ENCODE measurements around the gene FGG. TPM values are rescaled to one million over a fixed set of nuclear protein-coding genes. Genes with fewer than 3 reads are reported as not detected.

FGG gene
- polyA plus RNA-seq, 6 donors from 2014 or later, result not detected

GRCh38 chr4:154589296-154590197 lies 22.9 kb downstream of the FGG start:
- peaks cover 30 to 45% (median 44%) of the 10 kb centered on the region in 3 donors for H3K27me3 Mint-ChIP-seq
- no peaks in the 10 kb centered on the region for H3K9me3 Mint-ChIP-seq
- DNase-seq (no peak), ATAC-seq (ENCODE audit: low read depth in 2 of 2) (no peak)
- H3K36me3 Mint-ChIP-seq, result no peaks in the 10 kb centered on the region
- H3K4me3 Mint-ChIP-seq, result no peak overlapping the region
- no peak overlapping the region for H3K27ac Mint-ChIP-seq
- H3K4me1 Mint-ChIP-seq, result no peaks in the 10 kb centered on the region

- H3K27me3 Mint-ChIP-seq, result peaks cover 35 to 45% (median 42%) of the 10 kb centered on the region in 3 donors
- no peak overlapping the region for H3K27ac Mint-ChIP-seq
- H3K36me3 Mint-ChIP-seq, result no peaks in the 10 kb centered on the region
- no peak overlapping the region for H3K4me3 Mint-ChIP-seq
- ATAC-seq (ENCODE audit: low read depth in 2 of 2) (no peak), DNase-seq (no peak)
- H3K9me3 Mint-ChIP-seq, result no peaks in the 10 kb centered on the region
- H3K4me1 Mint-ChIP-seq, result no peaks in the 10 kb centered on the region
Measured at GRCh38 chr4:154588198-154588597, 24.3 kb downstream of the FGG start.

- no peak for DNase-seq
- Mint-ChIP-seq H3K4me3 (no peak overlapping the region), H3K27ac (no peak overlapping the region), H3K9me3 (no peaks in the 10 kb centered on the region), H3K27me3 (peaks cover 32 to 38% (median 36%) of the 10 kb centered on the region in 3 donors), H3K36me3 (no peaks in the 10 kb centered on the region), H3K4me1 (no peaks in the 10 kb centered on the region)
- ATAC-seq (ENCODE audit: low read depth in 2 of 2), result no peak
Measured at GRCh38 chr4:154586296-154587033, 26.0 kb downstream of the FGG start.

- Mint-ChIP-seq H3K27me3 (peaks cover 22 to 38% (median 33%) of the 10 kb centered on the region in 3 donors), H3K36me3 (no peaks in the 10 kb centered on the region), H3K9me3 (no peaks in the 10 kb centered on the region), H3K4me3 (no peak overlapping the region), H3K4me1 (no peaks in the 10 kb centered on the region), H3K27ac (peak overlapping the region in 1 of 6 donors; percentile 48)
- no peak for ATAC-seq (ENCODE audit: low read depth in 2 of 2)
- no peak for DNase-seq
Measured at GRCh38 chr4:154585369-154586018, 27.0 kb downstream of the FGG start.

- no peak for DNase-seq
- ATAC-seq (ENCODE audit: low read depth in 2 of 2), result no peak
- Mint-ChIP-seq H3K27me3 (peaks cover 15 to 32% (median 25%) of the 10 kb centered on the region in 3 donors), H3K4me3 (no peak overlapping the region), H3K9me3 (no peaks in the 10 kb centered on the region), H3K36me3 (no peaks in the 10 kb centered on the region), H3K4me1 (no peaks in the 10 kb centered on the region), H3K27ac (no peak overlapping the region)
Measured at GRCh38 chr4:154584259-154584658, 28.2 kb downstream of the FGG start.

GRCh38 chr4:154583677-154584076 lies 28.8 kb downstream of the FGG start:
- ATAC-seq (ENCODE audit: low read depth in 2 of 2) (no peak), DNase-seq (no peak)
- no peaks in the 10 kb centered on the region for H3K9me3 Mint-ChIP-seq
- H3K27ac Mint-ChIP-seq, result no peak overlapping the region
- H3K4me3 Mint-ChIP-seq, result no peak overlapping the region
- no peaks in the 10 kb centered on the region for H3K36me3 Mint-ChIP-seq
- no peaks in the 10 kb centered on the region for H3K4me1 Mint-ChIP-seq
- peaks cover 16 to 35% (median 25%) of the 10 kb centered on the region in 3 donors for H3K27me3 Mint-ChIP-seq

GRCh38 chr4:154583230-154583629 lies 29.2 kb downstream of the FGG start:
- DNase-seq (no peak), ATAC-seq (ENCODE audit: low read depth in 2 of 2) (no peak)
- Mint-ChIP-seq H3K4me1 (no peaks in the 10 kb centered on the region), H3K27me3 (peaks cover 16 to 35% (median 25%) of the 10 kb centered on the region in 3 donors), H3K4me3 (no peak overlapping the region), H3K27ac (no peak overlapping the region), H3K36me3 (no peaks in the 10 kb centered on the region), H3K9me3 (no peaks in the 10 kb centered on the region)

- no peak for DNase-seq
- peaks cover 16 to 35% (median 30%) of the 10 kb centered on the region in 3 donors for H3K27me3 Mint-ChIP-seq
- no peaks in the 10 kb centered on the region for H3K4me1 Mint-ChIP-seq
- H3K9me3 Mint-ChIP-seq, result no peaks in the 10 kb centered on the region
- H3K36me3 Mint-ChIP-seq, result no peaks in the 10 kb centered on the region
- no peak overlapping the region for H3K4me3 Mint-ChIP-seq
- peak overlapping the region in 1 of 6 donors; percentile 13 for H3K27ac Mint-ChIP-seq
- ATAC-seq (ENCODE audit: low read depth in 2 of 2), result no peak
Measured at GRCh38 chr4:154582723-154583122, 29.7 kb downstream of the FGG start.

- no peak overlapping the region for H3K4me3 Mint-ChIP-seq
- ATAC-seq (ENCODE audit: low read depth in 2 of 2) (no peak), DNase-seq (no peak)
- no peaks in the 10 kb centered on the region for H3K4me1 Mint-ChIP-seq
- H3K27ac Mint-ChIP-seq, result no peak overlapping the region
- no peaks in the 10 kb centered on the region for H3K9me3 Mint-ChIP-seq
- H3K36me3 Mint-ChIP-seq, result no peaks in the 10 kb centered on the region
- H3K27me3 Mint-ChIP-seq, result peaks cover 22 to 34% (median 31%) of the 10 kb centered on the region in 3 donors
Measured at GRCh38 chr4:154579927-154580326, 32.5 kb downstream of the FGG start.

- ATAC-seq (ENCODE audit: low read depth in 2 of 2) (no peak), DNase-seq (no peak)
- Mint-ChIP-seq H3K9me3 (no peaks in the 10 kb centered on the region), H3K27ac (no peak overlapping the region), H3K4me3 (no peak overlapping the region), H3K27me3 (peaks cover 22 to 33% (median 26%) of the 10 kb centered on the region in 3 donors), H3K36me3 (no peaks in the 10 kb centered on the region), H3K4me1 (no peaks in the 10 kb centered on the region)
Measured at GRCh38 chr4:154578919-154579318, 33.5 kb downstream of the FGG start.

GRCh38 chr4:154577324-154577723 lies 35.1 kb downstream of the FGG start:
- no peak overlapping the region for H3K27ac Mint-ChIP-seq
- no peak overlapping the region for H3K4me3 Mint-ChIP-seq
- peaks cover 22 to 32% (median 26%) of the 10 kb centered on the region in 3 donors for H3K27me3 Mint-ChIP-seq
- H3K4me1 Mint-ChIP-seq, result no peaks in the 10 kb centered on the region
- no peaks in the 10 kb centered on the region for H3K9me3 Mint-ChIP-seq
- no peaks in the 10 kb centered on the region for H3K36me3 Mint-ChIP-seq
- DNase-seq (no peak), ATAC-seq (ENCODE audit: low read depth in 2 of 2) (no peak)

- H3K36me3 Mint-ChIP-seq, result no peaks in the 10 kb centered on the region
- no peak for ATAC-seq (ENCODE audit: low read depth in 2 of 2)
- no peak overlapping the region for H3K4me3 Mint-ChIP-seq
- DNase-seq, result no peak
- H3K27me3 Mint-ChIP-seq, result peaks cover 30 to 37% (median 36%) of the 10 kb centered on the region in 3 donors
- no peaks in the 10 kb centered on the region for H3K9me3 Mint-ChIP-seq
- H3K27ac Mint-ChIP-seq, result no peak overlapping the region
- H3K4me1 Mint-ChIP-seq, result no peaks in the 10 kb centered on the region
Measured at GRCh38 chr4:154574311-154574710, 38.1 kb downstream of the FGG start.

- ATAC-seq (ENCODE audit: low read depth in 2 of 2), result no peak
- Mint-ChIP-seq H3K27ac (no peak overlapping the region), H3K36me3 (no peaks in the 10 kb centered on the region), H3K4me3 (no peak overlapping the region), H3K4me1 (no peaks in the 10 kb centered on the region), H3K9me3 (no peaks in the 10 kb centered on the region), H3K27me3 (peaks cover 30 to 32% (median 31%) of the 10 kb centered on the region in 3 donors)
- no peak for DNase-seq
Measured at GRCh38 chr4:154573190-154573870, 39.1 kb downstream of the FGG start.
